Posterior cingulate gyrus (tissue), 11 donors: ENCODE results near the gene CRACR2B.

ENCODE experiments used
- DNase-seq, 10 donors: peaks; one replicate each; pipeline versions ENCODE4 v3.0.0 to v3.0.0-alpha.2; 2020 to 2021; ENCODE audit warnings: mixed read lengths in 3 of 10
- intact Hi-C: fragments of 100-400 bp; cut with DNase I; formaldehyde crosslinking; loops from one replicate; pipeline ENCODE4 v1.15.1; 2023

The CRACR2B gene

GRCh38 chr11:836700-837099 lies 9.0 kb downstream of the CRACR2B start:
- intact Hi-C loops: no loop called here
- no peak for DNase-seq

GRCh38 chr11:837189-837989 lies 9.7 kb downstream of the CRACR2B start:
- no peak for DNase-seq
- intact Hi-C loops: no loop called here

DNA sequence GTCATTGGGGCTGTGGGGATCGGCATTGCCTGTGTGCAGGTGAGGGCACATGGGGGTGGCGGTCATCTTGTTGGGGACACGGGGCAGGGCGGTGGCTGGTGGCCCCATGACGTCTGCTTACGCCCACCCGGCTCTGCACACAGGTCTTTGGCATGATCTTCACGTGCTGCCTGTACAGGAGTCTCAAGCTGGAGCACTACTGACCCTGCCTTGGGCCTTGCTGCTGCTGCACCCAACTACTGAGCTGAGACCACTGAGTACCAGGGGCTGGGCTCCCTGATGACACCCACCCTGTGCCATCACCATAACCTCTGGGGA lies 10.2 kb downstream of the CRACR2B start:
- intact Hi-C loops: no loop called here
- DNase-seq: no peak

DNA sequence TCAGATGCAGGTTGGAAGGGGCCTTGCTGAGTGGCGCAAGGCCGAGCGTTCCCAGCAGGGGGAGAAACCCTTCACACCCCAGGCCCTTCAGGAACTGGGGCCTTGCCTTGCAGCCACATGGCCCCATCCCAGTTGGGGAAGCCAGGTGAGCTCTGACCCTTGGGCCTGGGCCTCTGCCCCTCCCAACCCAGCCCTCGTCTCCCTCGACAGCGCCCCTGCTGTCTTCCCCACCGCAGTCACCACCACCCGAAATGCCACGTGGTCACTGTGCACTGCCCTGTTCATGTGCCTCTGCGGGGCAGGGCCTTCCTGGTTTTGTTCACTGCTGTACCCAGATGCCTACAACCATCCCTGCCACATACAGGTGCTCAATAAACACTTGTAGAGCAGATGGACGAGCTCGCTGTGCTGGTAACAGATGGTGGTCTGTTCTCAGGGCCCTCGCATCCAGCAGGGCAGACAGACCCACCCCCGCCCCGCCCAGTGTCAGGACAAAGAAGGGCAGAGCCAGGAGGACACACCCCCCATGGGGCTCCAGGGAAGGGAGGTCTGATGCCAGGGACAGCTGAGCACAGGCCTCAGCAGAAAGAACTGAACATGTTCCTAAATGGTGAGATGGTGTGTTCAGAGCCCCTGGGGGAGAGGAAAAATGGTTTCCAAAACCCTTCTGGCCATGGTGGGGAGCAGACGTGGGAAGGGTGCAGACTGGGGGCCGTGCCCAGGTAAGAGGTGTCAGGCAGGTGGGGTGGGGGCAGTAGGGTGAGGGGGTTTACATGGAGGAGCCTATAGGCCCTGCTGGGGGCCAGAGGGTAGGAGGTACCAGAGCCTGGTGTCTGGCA lies 10.9 kb downstream of the CRACR2B start:
- intact Hi-C loops: no loop called here
- no peak for DNase-seq

DNA sequence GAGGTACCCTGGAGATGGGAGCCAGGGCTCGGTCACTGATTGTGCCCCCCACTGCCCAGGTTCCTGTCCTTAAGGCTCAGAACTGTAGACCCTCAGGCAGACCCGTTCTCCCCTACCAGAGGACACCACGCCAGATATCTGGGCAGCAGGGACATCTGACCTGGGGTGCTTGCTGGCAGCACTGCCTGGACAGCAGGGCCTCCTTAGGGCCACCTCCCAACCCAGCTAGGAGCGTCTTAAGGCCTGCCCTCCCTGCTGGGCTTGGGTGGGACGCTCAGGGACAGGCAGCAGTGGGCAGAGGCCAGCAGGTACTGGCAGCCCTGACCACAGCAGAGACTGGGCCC lies 11.5 kb downstream of the CRACR2B start:
- DNase-seq: no peak
- intact Hi-C loops: no loop called here

DNA sequence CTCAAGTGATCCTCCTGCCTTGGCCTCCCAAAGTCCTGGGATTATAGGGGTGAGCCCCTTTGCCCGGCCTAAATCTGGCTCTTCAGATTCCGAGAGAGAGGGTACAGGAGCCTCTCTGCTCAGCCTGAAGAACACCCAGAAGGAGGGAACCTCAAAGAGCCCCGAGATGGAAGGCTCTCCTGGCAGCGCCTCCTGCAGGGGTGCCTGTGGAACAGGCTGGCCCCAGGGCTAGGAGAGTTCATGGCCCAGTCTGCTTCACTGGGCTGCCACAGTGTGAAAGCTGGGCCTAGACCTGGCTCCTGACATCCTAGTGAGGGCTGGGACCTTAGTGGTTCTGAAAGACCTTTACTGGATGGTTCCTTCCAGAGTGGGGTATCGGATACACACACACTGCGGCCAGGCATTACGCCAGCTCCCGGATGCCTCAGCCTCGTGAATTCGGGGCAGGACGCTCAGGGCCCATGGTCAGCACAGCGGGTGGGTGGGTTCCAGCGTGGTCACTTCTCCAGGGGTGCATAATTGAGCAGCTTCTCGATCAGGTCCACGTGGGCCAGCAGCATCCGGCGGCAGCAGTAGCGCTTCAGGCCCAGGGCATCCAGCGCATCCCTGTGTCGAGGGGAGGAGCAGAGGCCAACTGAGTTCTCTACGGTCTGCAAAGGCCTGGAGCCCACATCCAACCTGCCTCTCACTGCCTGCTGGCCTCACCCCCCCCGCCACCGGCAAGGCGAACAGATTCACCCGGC lies 12.3 kb downstream of the CRACR2B start:
- DNase-seq: no peak
- intact Hi-C loops: loop anchor here (10.0 kb wide), 1 partner anchor 135 kb away; no protein-coding TSS in a partner anchor

DNA sequence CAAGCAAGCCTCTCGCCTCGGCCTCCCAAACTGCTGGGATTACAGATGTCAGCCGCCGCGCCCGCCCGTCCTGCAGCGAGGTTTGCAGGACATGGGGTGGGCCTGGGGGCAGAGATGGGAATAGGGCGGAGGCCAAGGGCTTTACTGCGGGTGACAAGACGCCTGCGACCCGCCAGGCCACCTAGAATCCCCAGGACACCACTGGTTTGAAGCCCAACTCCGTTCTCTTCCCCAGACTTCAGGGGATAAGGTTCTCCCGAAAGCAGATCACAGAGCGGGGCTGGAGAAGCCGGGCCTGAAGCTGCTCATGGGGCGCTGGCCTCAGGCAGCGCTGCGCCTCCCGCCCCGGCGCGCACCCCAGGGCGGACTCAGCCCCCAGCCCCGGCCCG lies 14.3 kb downstream of the CRACR2B start:
- intact Hi-C loops: loop anchor here (10.0 kb wide), 1 partner anchor 133 kb away; no protein-coding TSS in a partner anchor
- DNase-seq: no peak

GRCh38 chr11:842370-843002 lies 14.8 kb downstream of the CRACR2B start, which contains the start of the genes POLR2L and TSPAN4:
Gene POLR2L, minus strand, starts transcription at chr11:842529. Its CDS starts 21 bp downstream, at chr11:842508.
Gene TSPAN4, plus strand, starts transcription at chr11:842852. Its CDS starts 7,453 bp downstream, at chr11:850305.
- intact Hi-C loops: loop anchor here (10.0 kb wide), 1 partner anchor 132 kb away; no protein-coding TSS in a partner anchor
- peak; percentile 77 to 98 (median 88) for DNase-seq

DNA sequence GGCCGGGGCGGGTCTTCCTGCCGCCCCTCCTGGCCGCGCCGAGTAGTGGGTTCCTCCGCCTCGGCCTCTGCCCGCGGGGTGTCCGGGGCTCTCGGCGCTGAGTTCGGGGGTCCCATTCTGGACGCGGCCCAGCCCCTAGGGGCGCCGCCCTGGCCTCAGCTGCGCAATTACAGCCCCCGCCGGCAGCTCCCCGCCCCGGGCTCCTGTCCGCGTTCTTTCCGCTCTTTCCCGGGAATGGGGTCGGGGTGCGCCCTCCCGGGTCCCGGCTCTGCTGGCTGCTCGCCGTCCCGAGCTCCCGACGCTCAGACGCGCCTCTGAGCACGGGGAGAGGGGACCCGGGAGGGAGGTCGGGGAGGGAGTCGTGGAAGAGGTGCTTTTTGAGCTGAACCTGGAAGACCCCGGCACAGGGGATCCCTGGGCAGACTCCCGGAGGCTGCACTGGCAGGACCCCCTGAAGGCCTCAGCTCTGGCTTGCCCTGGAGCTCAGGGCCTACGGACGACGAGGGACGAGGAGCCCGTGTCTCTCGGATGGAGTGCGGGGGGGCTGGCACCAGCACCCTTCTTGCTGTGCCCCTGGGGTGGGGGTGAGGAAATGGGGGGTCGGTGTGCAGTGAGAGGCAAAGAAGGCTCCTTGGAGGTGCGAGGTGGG lies 15.5 kb downstream of the CRACR2B start:
- no peak for DNase-seq
- intact Hi-C loops: loop anchor here (10.0 kb wide), 1 partner anchor 132 kb away; no protein-coding TSS in a partner anchor

- DNase-seq: peak in 1 of 10 donors; percentile 90
- intact Hi-C loops: loop anchor here (10.0 kb wide), 1 partner anchor 131 kb away; no protein-coding TSS in a partner anchor
Measured at GRCh38 chr11:843818-844692, 16.3 kb downstream of the CRACR2B start.

DNA sequence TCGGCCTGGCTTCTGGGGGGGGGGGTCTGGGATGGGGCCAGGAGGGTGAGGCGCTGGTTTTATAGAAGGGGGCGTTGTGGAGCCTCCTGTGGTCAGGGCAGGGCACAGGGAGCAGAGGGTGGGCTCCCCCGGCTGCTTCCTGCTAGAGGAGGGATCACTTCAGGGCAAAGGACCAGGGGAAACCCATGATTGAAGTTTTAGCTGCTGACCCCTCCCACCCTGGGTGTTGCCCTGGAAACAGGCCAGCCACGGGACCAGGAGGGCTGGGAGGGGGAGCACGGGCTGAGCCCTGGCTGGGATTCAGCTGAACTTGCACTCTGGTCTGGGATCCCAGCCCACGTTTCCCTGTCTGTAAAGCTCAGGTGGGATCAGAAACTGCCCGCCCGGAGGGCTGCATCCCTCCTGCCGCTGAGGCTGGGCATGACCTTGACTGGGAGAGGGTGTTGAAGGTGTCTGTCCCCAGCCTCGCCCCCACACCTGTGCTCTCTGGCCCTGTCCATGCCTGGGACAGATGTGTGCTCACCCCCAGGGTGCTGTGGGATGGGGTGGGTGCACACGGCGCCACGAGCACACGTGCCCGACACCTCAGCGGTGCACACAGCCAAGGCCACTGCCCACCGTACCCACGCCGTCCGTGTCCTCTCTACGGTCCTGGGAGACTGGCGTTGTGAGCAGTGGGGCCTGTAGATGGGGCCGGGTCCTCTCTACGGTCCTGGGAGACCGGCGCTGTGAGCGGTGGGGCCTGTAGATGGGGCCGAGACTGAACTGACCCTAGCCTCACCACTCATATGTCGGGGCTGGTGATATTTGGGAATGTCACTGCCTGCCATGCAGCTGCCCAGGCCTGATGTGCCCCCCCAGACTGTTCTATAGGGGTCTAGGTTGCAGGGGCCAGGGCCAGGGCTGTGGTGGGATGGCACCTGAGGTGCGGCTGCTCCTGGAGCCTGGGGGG lies 17.2 kb downstream of the CRACR2B start:
- DNase-seq: no peak
- intact Hi-C loops: loop anchor here (10.0 kb wide), 1 partner anchor 130 kb away; no protein-coding TSS in a partner anchor

DNA sequence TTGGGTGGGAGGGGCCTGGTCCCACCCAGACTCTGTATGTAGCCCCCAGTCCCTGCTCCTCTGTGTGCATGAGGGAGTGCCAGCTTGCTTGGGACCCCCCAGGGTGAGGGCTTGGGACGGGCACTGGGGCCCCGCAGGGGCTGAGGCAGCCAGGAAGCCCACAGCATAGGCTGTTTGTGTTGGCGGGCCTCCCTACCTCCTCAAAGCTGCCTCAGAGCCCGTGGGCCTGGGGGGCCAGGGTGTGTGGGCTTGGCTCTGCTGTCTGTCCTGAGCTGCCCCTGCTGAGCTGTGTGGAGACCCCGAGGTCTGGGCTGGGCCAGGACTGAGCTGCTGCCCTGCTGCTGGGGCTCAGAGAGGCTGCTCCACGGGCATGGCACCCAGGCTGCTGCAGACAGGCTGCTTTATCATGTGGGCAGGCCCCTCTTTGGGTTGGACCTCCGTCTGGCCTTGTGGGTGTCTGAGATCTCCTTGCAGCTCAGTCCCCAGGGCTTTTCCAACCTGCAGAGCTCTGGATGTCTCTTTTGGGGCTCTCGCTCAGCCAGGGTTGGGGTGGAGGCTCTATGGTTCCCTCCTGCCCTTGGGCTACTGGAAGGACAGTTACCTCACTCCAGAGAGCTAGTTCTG lies 18.3 kb downstream of the CRACR2B start:
- DNase-seq: no peak
- intact Hi-C loops: loop anchor here (10.0 kb wide), 1 partner anchor 129 kb away; no protein-coding TSS in a partner anchor

- DNase-seq: no peak
- intact Hi-C loops: loop anchor here (10.0 kb wide), 1 partner anchor 128 kb away; no protein-coding TSS in a partner anchor
Measured at GRCh38 chr11:846496-847098, 18.9 kb downstream of the CRACR2B start.

GRCh38 chr11:847876-848275 lies 20.2 kb downstream of the CRACR2B start:
- DNase-seq: no peak
- intact Hi-C loops: loop anchor here (1.0 to 10.0 kb wide), 2 partner anchors 127 to 203 kb away; no protein-coding TSS in a partner anchor

- intact Hi-C loops: loop anchor here (1.0 to 10.0 kb wide), 2 partner anchors 126 to 203 kb away; no protein-coding TSS in a partner anchor
- peak in 5 of 10 donors; percentile 43 to 92 (median 58) for DNase-seq
Measured at GRCh38 chr11:848380-848931, 20.7 kb downstream of the CRACR2B start.
